Neural cell (in vitro differentiated cells): Measurements from ENCODE around the gene CYB5RL. TPM values are rescaled to one million over a fixed set of nuclear protein-coding genes. Genes with fewer than 3 reads are reported as not detected.

Experiments used
- H2AFZ ChIP-seq: fragments of 200-600, 300-800 bp; sonication (generic), shearing (Covaris generic); 2 replicates; pipeline ENCODE4 v1.6.0; 2014; ENCODE audit warnings: low read depth, mild to moderate bottlenecking, antibody characterized with exemption, low read length, moderate library complexity
- H3F3A ChIP-seq: fragments of 200-600 bp; shearing (Covaris generic); 2 replicates; pipeline ENCODE4 v1.6.1; 2016; ENCODE audit warnings: mild to moderate bottlenecking, moderate library complexity, mixed read lengths, antibody characterized with exemption, low read length; ENCODE audit not compliant: insufficient read depth, poor library complexity, severe bottlenecking
- H3K27ac ChIP-seq: fragments of 200-600, 300-800 bp; sonication (generic), shearing (Covaris generic); 2 replicates; pipeline ENCODE4 v1.5.1; 2014; ENCODE audit warnings: mild to moderate bottlenecking, low read length, moderate library complexity
- H3K27me3 ChIP-seq: fragments of 300-800, 200-600 bp; sonication (generic), shearing (Covaris generic); 2 replicates; pipeline ENCODE4 v1.6.0; 2014; ENCODE audit warnings: mild to moderate bottlenecking, low read depth, low read length, moderate library complexity; ENCODE audit not compliant: insufficient read depth
- H3K36me3 ChIP-seq: fragments of 300-800, 200-600 bp; sonication (generic), shearing (Covaris generic); 2 replicates; pipeline ENCODE4 v1.5.1; 2014; ENCODE audit warnings: mild to moderate bottlenecking, antibody characterized with exemption, low read length, moderate library complexity; ENCODE audit not compliant: insufficient read depth
- H3K4me2 ChIP-seq: fragments of 300-800, 200-600 bp; sonication (generic), shearing (Covaris generic); 2 replicates; pipeline ENCODE4 v1.6.0; 2014; ENCODE audit warnings: mild to moderate bottlenecking, low read length
- H3K4me3 ChIP-seq: fragments of 300-800, 200-600 bp; sonication (generic), shearing (Covaris generic); 2 replicates; pipeline ENCODE4 v1.5.1; 2014; ENCODE audit warnings: mild to moderate bottlenecking, low read length, moderate library complexity
- H3K79me2 ChIP-seq: fragments of 200-600 bp; shearing (Covaris generic); replicated peaks from 2 replicates; pipeline ENCODE4 v1.6.0; 2014; ENCODE audit warnings: mild to moderate bottlenecking, low read length, moderate library complexity; ENCODE audit not compliant: insufficient read depth
- H3K9ac ChIP-seq: fragments of 300-800, 200-600 bp; sonication (generic), shearing (Covaris generic); 2 replicates; pipeline ENCODE4 v1.6.1; 2016; ENCODE audit warnings: mild to moderate bottlenecking, low read length, mixed read lengths
- H3K9me2 ChIP-seq: fragments of 200-600 bp; shearing (Covaris generic); 2 replicates; pipeline ENCODE4 v1.6.1; 2016; ENCODE audit warnings: mild to moderate bottlenecking, low read length, mixed read lengths; ENCODE audit not compliant: insufficient read depth
- H3K9me3 ChIP-seq: fragments of 200-600, 300-800 bp; sonication (generic), shearing (Covaris generic); 2 replicates; pipeline ENCODE4 v1.6.1; 2016; ENCODE audit warnings: mild to moderate bottlenecking, mixed run types, low read length, moderate library complexity, mixed read lengths
- H4K20me1 ChIP-seq: fragments of 200-600 bp; shearing (Covaris generic); 2 replicates; pipeline ENCODE4 v1.6.1; 2016; ENCODE audit warnings: mild to moderate bottlenecking, mixed run types; ENCODE audit not compliant: insufficient read depth
- CTCF ChIP-seq: fragments of 450-650 bp; IDR thresholded peaks from 2 replicates; pipeline ENCODE4 v1.5.1; 2014; ENCODE audit warnings: antibody characterized with exemption, mild to moderate bottlenecking, moderate library complexity; ENCODE audit not compliant: poor library complexity, severe bottlenecking
- EP300 ChIP-seq: fragments of 450-650 bp; conservative IDR thresholded peaks from 2 replicates; pipeline ENCODE4 v1.6.1; 2014; ENCODE audit warnings: antibody characterized with exemption, mild to moderate bottlenecking, moderate library complexity; ENCODE audit not compliant: poor library complexity, severe bottlenecking
- EZH2 ChIP-seq: fragments of 200-600, 300-800 bp; shearing (Covaris generic), sonication (generic); IDR thresholded peaks from 2 replicates; pipeline ENCODE4 v1.6.1; 2014; ENCODE audit warnings: antibody characterized with exemption, low read length, borderline replicate concordance, mild to moderate bottlenecking; ENCODE audit not compliant: insufficient read depth, poor library complexity, severe bottlenecking
- MXI1 ChIP-seq: fragments of 450-650 bp; conservative IDR thresholded peaks from 2 replicates; pipeline ENCODE4 v1.6.1; 2014; ENCODE audit warnings: antibody characterized with exemption, mild to moderate bottlenecking; ENCODE audit not compliant: poor library complexity, severe bottlenecking
- POLR2AphosphoS5 ChIP-seq: IDR thresholded peaks from 2 replicates; pipeline ENCODE4 v1.6.1; 2012
- RAD21 ChIP-seq: fragments of 450-650 bp; conservative IDR thresholded peaks from 2 replicates; pipeline ENCODE4 v1.6.1; 2014; ENCODE audit warnings: antibody characterized with exemption, mild to moderate bottlenecking, moderate library complexity
- SMC3 ChIP-seq: fragments of 450-650 bp; conservative IDR thresholded peaks from 2 replicates; pipeline ENCODE4 v1.6.1; 2014; ENCODE audit warnings: antibody characterized with exemption, mild to moderate bottlenecking, moderate library complexity; ENCODE audit not compliant: poor library complexity
- TAF1 ChIP-seq: IDR thresholded peaks from 2 replicates; pipeline ENCODE4 v1.6.1; 2012; ENCODE audit warnings: low read depth
- polyA plus RNA-seq: library from polyadenylated mRNA; depleted of rRNA; stranded (reverse); fragments of >200 nt; gene quantifications from 2 replicates; pipeline ENCODE4 v1.2.3, GENCODE V29; 2014
- TF ChIP-seq, protein P1 (sequence below): IDR thresholded peaks from 2 replicates; pipeline ENCODE4 v1.6.1; 2012; ENCODE audit warnings: borderline replicate concordance

The CYB5RL gene
- polyA plus RNA-seq, 1 donor from 2014 or later = 1.6 TPM

DNA sequence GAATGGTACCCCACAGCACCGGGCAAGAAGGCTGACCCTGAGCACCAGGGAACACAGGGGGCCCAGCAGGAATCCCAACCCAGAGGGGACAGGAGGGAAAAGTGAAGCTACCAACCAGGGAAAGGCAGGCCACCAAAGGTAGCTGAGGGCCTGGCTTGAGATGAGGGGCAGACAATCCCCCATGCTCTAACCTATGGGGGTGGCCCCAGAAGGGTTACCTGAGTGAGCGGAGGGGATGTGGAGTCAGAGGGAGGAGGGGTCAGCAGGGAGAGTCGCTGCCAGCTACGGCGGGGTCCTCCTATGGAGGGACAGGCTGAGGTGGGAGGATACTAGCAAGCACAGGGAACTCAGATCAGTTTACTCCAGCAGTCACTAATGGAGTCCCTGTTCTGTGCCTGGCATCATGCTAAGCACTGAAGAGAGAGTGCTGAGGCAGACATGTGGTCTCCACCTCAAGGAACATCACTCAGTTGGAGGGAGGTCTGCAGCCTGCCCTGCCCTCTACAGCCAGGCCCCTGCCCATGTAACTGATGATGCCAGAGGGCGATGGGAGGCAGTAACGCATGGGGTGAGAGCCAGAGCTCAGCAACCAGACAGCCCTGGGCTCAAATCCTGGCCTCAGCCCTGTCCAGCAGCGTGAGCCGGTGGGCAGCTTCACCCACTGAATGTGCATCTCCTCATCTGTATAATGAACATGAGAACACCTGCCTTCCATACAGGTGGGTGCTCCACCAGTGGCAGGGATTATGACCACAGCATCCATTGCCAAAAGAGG lies 21.3 kb downstream of the CYB5RL start:
- no peaks in the 10 kb centered on the region for H3K9me2 ChIP-seq
- no peak for TF ChIP-seq RAD21
- no peak for TF ChIP-seq EZH2
- TF ChIP-seq TAF1 = no peak
- no peak for TF ChIP-seq POLR2AphosphoS5
- TF ChIP-seq SMC3 = no peak
- TF ChIP-seq, protein P1, sequence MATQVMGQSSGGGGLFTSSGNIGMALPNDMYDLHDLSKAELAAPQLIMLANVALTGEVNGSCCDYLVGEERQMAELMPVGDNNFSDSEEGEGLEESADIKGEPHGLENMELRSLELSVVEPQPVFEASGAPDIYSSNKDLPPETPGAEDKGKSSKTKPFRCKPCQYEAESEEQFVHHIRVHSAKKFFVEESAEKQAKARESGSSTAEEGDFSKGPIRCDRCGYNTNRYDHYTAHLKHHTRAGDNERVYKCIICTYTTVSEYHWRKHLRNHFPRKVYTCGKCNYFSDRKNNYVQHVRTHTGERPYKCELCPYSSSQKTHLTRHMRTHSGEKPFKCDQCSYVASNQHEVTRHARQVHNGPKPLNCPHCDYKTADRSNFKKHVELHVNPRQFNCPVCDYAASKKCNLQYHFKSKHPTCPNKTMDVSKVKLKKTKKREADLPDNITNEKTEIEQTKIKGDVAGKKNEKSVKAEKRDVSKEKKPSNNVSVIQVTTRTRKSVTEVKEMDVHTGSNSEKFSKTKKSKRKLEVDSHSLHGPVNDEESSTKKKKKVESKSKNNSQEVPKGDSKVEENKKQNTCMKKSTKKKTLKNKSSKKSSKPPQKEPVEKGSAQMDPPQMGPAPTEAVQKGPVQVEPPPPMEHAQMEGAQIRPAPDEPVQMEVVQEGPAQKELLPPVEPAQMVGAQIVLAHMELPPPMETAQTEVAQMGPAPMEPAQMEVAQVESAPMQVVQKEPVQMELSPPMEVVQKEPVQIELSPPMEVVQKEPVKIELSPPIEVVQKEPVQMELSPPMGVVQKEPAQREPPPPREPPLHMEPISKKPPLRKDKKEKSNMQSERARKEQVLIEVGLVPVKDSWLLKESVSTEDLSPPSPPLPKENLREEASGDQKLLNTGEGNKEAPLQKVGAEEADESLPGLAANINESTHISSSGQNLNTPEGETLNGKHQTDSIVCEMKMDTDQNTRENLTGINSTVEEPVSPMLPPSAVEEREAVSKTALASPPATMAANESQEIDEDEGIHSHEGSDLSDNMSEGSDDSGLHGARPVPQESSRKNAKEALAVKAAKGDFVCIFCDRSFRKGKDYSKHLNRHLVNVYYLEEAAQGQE = no peak
- no peak for TF ChIP-seq CTCF
- TF ChIP-seq EP300 = no peak
- no peak for TF ChIP-seq MXI1
- no peaks in the 10 kb centered on the region for H3K27me3 ChIP-seq
- H3F3A ChIP-seq = no peaks in the 10 kb centered on the region
- H3K27ac ChIP-seq = no peak overlapping the region
- no peak overlapping the region for H2AFZ ChIP-seq
- H3K36me3 ChIP-seq = no peaks in the 10 kb centered on the region
- H3K79me2 ChIP-seq = no peaks in the 10 kb centered on the region
- H3K4me2 ChIP-seq = no peak overlapping the region
- no peak overlapping the region for H3K4me3 ChIP-seq
- no peak overlapping the region for H3K9ac ChIP-seq
- no peaks in the 10 kb centered on the region for H4K20me1 ChIP-seq
- H3K9me3 ChIP-seq = no peaks in the 10 kb centered on the region

DNA sequence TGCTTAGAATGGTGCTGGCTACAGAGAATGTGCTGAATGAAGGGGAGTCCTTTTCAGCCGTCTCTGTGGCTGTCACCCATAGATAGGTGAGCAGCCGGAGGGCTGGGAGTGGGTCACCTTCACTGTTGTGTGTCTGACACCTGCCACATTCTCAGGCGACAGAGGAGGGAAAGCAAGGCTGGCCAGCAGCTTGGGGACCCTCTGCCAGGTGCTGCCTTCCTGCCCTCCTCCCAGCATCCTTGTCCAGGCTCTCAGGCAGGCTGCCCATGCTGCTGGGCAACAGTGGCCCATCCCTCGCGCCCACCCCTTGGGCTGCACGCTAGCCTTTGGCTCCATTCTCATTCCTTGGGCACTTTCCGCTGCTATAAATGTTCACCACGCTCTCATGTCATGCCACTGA lies 22.1 kb downstream of the CYB5RL start:
- Histone ChIP-seq H4K20me1 (no peaks in the 10 kb centered on the region), H2AFZ (no peak overlapping the region), H3K27ac (no peak overlapping the region), H3K9me2 (no peaks in the 10 kb centered on the region), H3K4me3 (no peak overlapping the region), H3K79me2 (no peaks in the 10 kb centered on the region), H3K36me3 (no peaks in the 10 kb centered on the region), H3K9me3 (no peaks in the 10 kb centered on the region), H3F3A (no peaks in the 10 kb centered on the region), H3K27me3 (no peaks in the 10 kb centered on the region), H3K9ac (no peak overlapping the region), H3K4me2 (no peak overlapping the region)
- TF ChIP-seq CTCF (no peak), EP300 (no peak), TAF1 (no peak), POLR2AphosphoS5 (no peak), RAD21 (no peak), MXI1 (no peak), EZH2 (no peak), SMC3 (no peak)
- TF ChIP-seq, protein P1 = no peak
